Astrocyte (in vitro differentiated cells and primary cell): ENCODE results near the gene ZBTB47. TPM values are rescaled to one million over a fixed set of nuclear protein-coding genes. Genes with fewer than 3 reads are reported as not detected.

Source experiments
- DNase-seq: peaks from one replicate; pipeline ENCODE4 v3.0.0-alpha.2; 2010; ENCODE audit warnings: low read depth
- FAIRE-seq: peaks from 2 replicates; lab custom pipeline; 2011; peaks lifted over from hg19 to GRCh38; lab: Jason Lieb, UNC
- H2AFZ ChIP-seq: 2 replicates; pipeline ENCODE4 v1.6.0; 2012; ENCODE audit warnings: low read depth, low read length, inconsistent platforms
- H3K27ac ChIP-seq: 2 replicates; pipeline ENCODE4 v1.5.1; 2011; ENCODE audit warnings: low read depth, low read length, inconsistent platforms
- H3K27me3 ChIP-seq: 2 replicates; pipeline ENCODE4 v1.6.0; 2011; ENCODE audit warnings: low read length, inconsistent platforms; ENCODE audit not compliant: insufficient read depth
- H3K36me3 ChIP-seq: 2 replicates; pipeline ENCODE4 v1.5.1; 2011; ENCODE audit warnings: low read length, inconsistent platforms; ENCODE audit not compliant: insufficient read depth
- H3K4me1 ChIP-seq: 2 replicates; pipeline ENCODE4 v1.5.1; 2011; ENCODE audit warnings: low read length, inconsistent platforms; ENCODE audit not compliant: insufficient read depth
- H3K4me2 ChIP-seq: 2 replicates; pipeline ENCODE4 v1.6.0; 2012; ENCODE audit warnings: low read length, inconsistent platforms
- H3K4me3 ChIP-seq: 2 replicates; pipeline ENCODE4 v1.5.1; 2011; ENCODE audit warnings: low read depth, mild to moderate bottlenecking, low read length, inconsistent platforms; ENCODE audit not compliant: insufficient read depth
- H3K79me2 ChIP-seq: 2 replicates; pipeline ENCODE4 v1.6.0; 2012; ENCODE audit warnings: mild to moderate bottlenecking, low read length, inconsistent platforms; ENCODE audit not compliant: insufficient read depth
- H3K9ac ChIP-seq: 2 replicates; pipeline ENCODE4 v1.6.0; 2012; ENCODE audit warnings: mild to moderate bottlenecking, low read length, inconsistent platforms
- H3K9me3 ChIP-seq: 2 replicates; pipeline ENCODE4 v1.5.1; 2012; ENCODE audit warnings: low read depth, mild to moderate bottlenecking, low read length, inconsistent platforms; ENCODE audit not compliant: insufficient read depth
- H4K20me1 ChIP-seq: 2 replicates; pipeline ENCODE4 v1.6.0; 2012; ENCODE audit warnings: low read length, inconsistent platforms; ENCODE audit not compliant: insufficient read depth
- H3K27ac Mint-ChIP-seq: one replicate; pipeline ENCODE4 v1.8.0; 2021; ENCODE audit warnings: mild to moderate bottlenecking, mixed read lengths; ENCODE audit not compliant: unreplicated experiment
- H3K27me3 Mint-ChIP-seq: one replicate; pipeline ENCODE4 v1.8.0; 2021; ENCODE audit warnings: low read depth, mixed read lengths; ENCODE audit not compliant: unreplicated experiment
- H3K36me3 Mint-ChIP-seq: one replicate; pipeline ENCODE4 v1.8.0; 2021; ENCODE audit warnings: low read depth, mixed read lengths; ENCODE audit not compliant: unreplicated experiment
- H3K4me1 Mint-ChIP-seq: one replicate; pipeline ENCODE4 v1.8.0; 2021; ENCODE audit warnings: low read depth, mixed read lengths; ENCODE audit not compliant: unreplicated experiment
- H3K4me3 Mint-ChIP-seq: one replicate; pipeline ENCODE4 v1.8.0; 2021; ENCODE audit warnings: mild to moderate bottlenecking, moderate library complexity, mixed read lengths; ENCODE audit not compliant: unreplicated experiment
- H3K9me3 Mint-ChIP-seq: one replicate; pipeline ENCODE4 v1.8.0; 2021; ENCODE audit warnings: mild to moderate bottlenecking, mixed read lengths; ENCODE audit not compliant: unreplicated experiment
- EZH2 ChIP-seq: IDR thresholded peaks from 2 replicates; pipeline ENCODE4 v1.6.1; 2012; ENCODE audit warnings: mild to moderate bottlenecking, low read length, inconsistent platforms; ENCODE audit not compliant: insufficient read depth
- total RNA-seq: library from RNA; stranded (reverse); gene quantifications from 2 replicates; pipeline ENCODE4 v1.2.1, GENCODE V29; 2021
- TF ChIP-seq, protein P1 (sequence below): IDR thresholded peaks from 2 replicates; pipeline ENCODE4 v1.5.1; 2011; ENCODE audit warnings: low read depth, mild to moderate bottlenecking, inconsistent platforms, low read length, moderate library complexity; ENCODE audit not compliant: insufficient read depth

The ZBTB47 gene
- total RNA-seq, 1 donor from 2014 or later, result 9.3 TPM

DNA sequence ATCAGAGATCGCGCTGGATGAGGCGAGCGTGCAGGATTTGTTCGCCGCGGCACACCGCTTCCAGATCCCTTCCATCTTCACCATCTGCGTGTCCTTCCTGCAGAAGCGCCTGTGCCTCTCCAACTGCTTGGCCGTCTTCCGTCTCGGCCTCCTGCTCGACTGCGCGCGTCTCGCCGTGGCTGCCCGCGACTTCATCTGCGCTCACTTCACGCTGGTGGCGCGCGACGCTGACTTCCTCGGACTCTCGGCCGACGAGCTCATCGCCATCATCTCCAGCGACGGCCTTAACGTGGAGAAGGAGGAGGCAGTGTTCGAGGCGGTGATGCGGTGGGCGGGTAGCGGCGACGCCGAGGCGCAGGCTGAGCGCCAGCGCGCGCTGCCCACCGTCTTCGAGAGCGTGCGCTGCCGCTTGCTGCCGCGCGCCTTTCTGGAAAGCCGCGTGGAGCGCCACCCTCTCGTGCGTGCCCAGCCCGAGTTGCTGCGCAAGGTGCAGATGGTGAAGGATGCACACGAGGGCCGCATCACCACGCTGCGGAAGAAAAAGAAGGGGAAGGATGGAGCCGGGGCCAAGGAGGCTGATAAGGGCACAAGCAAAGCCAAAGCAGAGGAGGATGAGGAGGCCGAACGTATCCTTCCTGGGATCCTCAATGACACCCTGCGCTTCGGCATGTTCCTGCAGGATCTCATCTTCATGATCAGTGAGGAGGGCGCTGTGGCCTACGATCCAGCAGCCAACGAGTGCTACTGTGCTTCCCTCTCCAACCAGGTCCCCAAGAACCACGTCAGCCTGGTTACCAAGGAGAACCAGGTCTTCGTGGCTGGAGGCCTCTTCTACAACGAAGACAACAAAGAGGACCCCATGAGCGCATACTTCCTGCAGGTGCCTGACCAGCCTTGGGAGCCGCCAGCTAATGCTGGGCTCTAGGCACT, 32.7 kb downstream of the ZBTB47 start:
- DNase-seq, result no peak
- Histone ChIP-seq H3K4me2 (peak overlapping the region; percentile 75), H3K4me1 (peaks cover 6% of the 10 kb centered on the region), H3K4me3 (peak overlapping the region; percentile 44), H3K27me3 (peaks cover 21% of the 10 kb centered on the region), H3K79me2 (no peaks in the 10 kb centered on the region), H2AFZ (peak overlapping the region; percentile 78), H3K36me3 (no peaks in the 10 kb centered on the region), H3K9me3 (peaks cover 4% of the 10 kb centered on the region), H4K20me1 (no peaks in the 10 kb centered on the region), H3K9ac (no peak overlapping the region), H3K27ac (no peak overlapping the region)
- H3K27me3 Mint-ChIP-seq, result peaks cover 25% of the 10 kb centered on the region
- H3K9me3 Mint-ChIP-seq, result no peaks in the 10 kb centered on the region
- peaks cover 7% of the 10 kb centered on the region for H3K4me1 Mint-ChIP-seq
- no peak overlapping the region for H3K27ac Mint-ChIP-seq
- H3K36me3 Mint-ChIP-seq, result no peaks in the 10 kb centered on the region
- no peak overlapping the region for H3K4me3 Mint-ChIP-seq
- no peak for FAIRE-seq
- TF ChIP-seq, protein P1, sequence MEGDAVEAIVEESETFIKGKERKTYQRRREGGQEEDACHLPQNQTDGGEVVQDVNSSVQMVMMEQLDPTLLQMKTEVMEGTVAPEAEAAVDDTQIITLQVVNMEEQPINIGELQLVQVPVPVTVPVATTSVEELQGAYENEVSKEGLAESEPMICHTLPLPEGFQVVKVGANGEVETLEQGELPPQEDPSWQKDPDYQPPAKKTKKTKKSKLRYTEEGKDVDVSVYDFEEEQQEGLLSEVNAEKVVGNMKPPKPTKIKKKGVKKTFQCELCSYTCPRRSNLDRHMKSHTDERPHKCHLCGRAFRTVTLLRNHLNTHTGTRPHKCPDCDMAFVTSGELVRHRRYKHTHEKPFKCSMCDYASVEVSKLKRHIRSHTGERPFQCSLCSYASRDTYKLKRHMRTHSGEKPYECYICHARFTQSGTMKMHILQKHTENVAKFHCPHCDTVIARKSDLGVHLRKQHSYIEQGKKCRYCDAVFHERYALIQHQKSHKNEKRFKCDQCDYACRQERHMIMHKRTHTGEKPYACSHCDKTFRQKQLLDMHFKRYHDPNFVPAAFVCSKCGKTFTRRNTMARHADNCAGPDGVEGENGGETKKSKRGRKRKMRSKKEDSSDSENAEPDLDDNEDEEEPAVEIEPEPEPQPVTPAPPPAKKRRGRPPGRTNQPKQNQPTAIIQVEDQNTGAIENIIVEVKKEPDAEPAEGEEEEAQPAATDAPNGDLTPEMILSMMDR, result no peak
- TF ChIP-seq EZH2, result peak; percentile 67

DNA sequence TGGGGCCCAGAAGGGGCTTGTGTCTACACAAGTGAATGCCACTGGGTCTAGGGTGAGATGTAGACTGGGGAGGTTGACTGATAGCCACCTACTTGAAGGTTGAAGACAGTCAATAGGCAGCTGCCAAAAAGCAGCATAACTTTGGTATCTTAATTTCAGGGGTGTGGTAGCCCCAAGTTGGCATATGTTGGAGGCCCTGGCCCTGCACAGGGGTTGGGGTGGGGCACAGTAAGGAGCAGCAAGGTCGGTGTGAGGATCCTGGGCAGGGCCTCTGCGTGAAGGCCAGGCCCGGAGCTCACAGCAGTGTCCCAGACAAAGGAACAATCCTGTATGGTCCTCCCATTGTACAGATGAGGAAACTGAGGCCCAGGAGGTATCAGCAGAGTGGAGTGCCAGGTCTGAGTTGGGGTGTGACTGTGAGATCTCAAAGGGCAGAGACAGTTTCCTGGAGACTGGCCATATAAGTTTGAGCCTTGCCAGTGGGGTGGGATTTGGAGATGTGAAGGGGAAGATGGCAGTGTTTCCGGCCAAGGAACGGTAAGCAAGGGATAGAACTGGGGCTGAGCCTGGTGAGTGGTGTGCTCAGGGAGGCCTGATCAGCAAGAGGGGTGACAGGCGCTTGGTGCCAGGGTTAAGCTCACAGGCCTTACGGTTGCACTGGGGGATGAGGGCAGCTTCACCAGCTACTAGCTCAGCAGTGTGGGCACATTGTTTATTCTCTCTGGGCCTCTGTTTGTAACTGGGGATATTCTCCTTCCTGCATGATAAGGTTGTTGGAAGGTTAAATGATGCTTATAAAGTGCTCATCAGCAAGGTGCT, 33.5 kb downstream of the ZBTB47 start:
- TF ChIP-seq, protein P1, result no peak
- TF ChIP-seq EZH2, result no peak
- H3K27ac Mint-ChIP-seq, result no peak overlapping the region
- peaks cover 34% of the 10 kb centered on the region for H3K27me3 Mint-ChIP-seq

More for the DNA sequence above, 33.5 kb downstream of the ZBTB47 start:
- no peak overlapping the region for H3K27ac ChIP-seq
- no peaks in the 10 kb centered on the region for H3K9me3 Mint-ChIP-seq
- peaks cover 6% of the 10 kb centered on the region for H3K4me1 ChIP-seq
- H3K4me1 Mint-ChIP-seq, result peaks cover 7% of the 10 kb centered on the region
- H3K36me3 ChIP-seq, result no peaks in the 10 kb centered on the region
- H4K20me1 ChIP-seq, result no peaks in the 10 kb centered on the region
- H3K4me2 ChIP-seq, result no peak overlapping the region
- peaks cover 4% of the 10 kb centered on the region for H3K9me3 ChIP-seq
- H3K9ac ChIP-seq, result no peak overlapping the region
- FAIRE-seq (no peak), DNase-seq (no peak)
- peaks cover 23% of the 10 kb centered on the region for H3K27me3 ChIP-seq
- H2AFZ ChIP-seq, result no peak overlapping the region
- H3K4me3 Mint-ChIP-seq, result no peak overlapping the region
- no peak overlapping the region for H3K4me3 ChIP-seq
- H3K79me2 ChIP-seq, result no peaks in the 10 kb centered on the region
- no peaks in the 10 kb centered on the region for H3K36me3 Mint-ChIP-seq
